PC-3 (cell line): ENCODE results near the gene CORO2A.

Experiments used
- CTCF ChIP-seq: fragments of 300-600 bp; sonication (generic); conservative IDR thresholded peaks from 2 replicates; pipeline ENCODE4 v1.5.1; 2017; ENCODE audit warnings: antibody characterized with exemption, low read depth, mild to moderate bottlenecking, low read length
- EZH2 ChIP-seq: fragments of 300-600 bp; sonication (generic); IDR thresholded peaks from one replicate; pipeline ENCODE4 v1.6.1; 2017; ENCODE audit warnings: antibody characterized with exemption, mild to moderate bottlenecking, low read length; ENCODE audit not compliant: unreplicated experiment
- EZH2phosphoT487 ChIP-seq: fragments of 300-600 bp; sonication (generic); IDR thresholded peaks from 2 replicates; pipeline ENCODE4 v1.6.1; 2018; ENCODE audit warnings: mild to moderate bottlenecking, antibody characterized with exemption, low read length, borderline replicate concordance

DNA sequence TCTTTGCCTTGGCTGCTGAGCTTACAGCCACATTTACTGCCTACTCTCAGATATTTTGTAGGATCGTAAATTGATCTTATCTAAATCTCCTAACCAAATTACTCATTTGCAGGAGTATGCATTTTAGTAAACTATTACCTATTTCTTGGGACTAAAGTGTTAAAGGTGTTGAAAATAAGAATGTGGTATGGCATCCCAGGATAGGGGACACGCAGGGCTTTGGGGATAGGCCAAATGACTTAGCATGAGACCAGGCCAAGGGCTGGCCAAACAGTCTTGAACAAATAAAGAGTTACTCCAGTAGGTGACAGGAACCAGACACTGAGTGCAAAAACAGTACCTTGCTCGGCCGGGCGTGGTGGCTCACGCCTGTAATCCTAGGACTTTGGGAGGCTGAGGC lies 37.9 kb upstream of the CORO2A start:
- TF ChIP-seq CTCF (no peak), EZH2 (no peak), EZH2phosphoT487 (no peak)
